Sigmoid colon (tissue), 4 donors: ENCODE results near the gene PCDHA8.

Source experiments
- EP300 ChIP-seq, 4 donors: sonication (generic); formaldehyde crosslinking; IDR thresholded peaks; one replicate each; pipeline ENCODE4 v1.6.1; 2017; ENCODE audit warnings: antibody characterized with exemption in 4 of 4
- POLR2A ChIP-seq, 2 donors: fragments of 450-650 bp; IDR thresholded peaks; one replicate each; pipeline ENCODE4 v1.6.1; 2016; ENCODE audit warnings: antibody characterized with exemption in 2 of 2, mild to moderate bottlenecking in 2 of 2, moderate library complexity in 2 of 2
- TF ChIP-seq, protein P1 (sequence below), 4 experiments: fragments of 450-650 bp in 3 of 4; fragments of 200-600 bp in 1 of 4; IDR thresholded peaks; one replicate each; pipeline ENCODE4 v1.5.1; 2016 to 2019; ENCODE audit warnings: antibody characterized with exemption in 4 of 4, mild to moderate bottlenecking in 3 of 4, moderate library complexity in 2 of 4

DNA sequence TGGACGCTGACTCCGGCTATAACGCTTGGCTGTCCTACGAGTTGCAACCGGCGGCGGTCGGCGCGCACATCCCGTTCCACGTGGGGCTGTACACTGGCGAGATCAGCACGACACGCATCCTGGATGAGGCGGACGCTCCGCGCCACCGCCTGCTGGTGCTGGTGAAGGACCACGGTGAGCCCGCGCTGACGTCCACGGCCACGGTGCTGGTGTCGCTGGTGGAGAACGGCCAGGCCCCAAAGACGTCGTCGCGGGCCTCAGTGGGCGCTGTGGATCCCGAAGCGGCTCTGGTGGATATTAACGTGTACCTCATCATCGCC, 36.2 kb downstream of the PCDHA8 start:
- no peak for TF ChIP-seq POLR2A (IDR thresholded peaks at IDR 0.05)
- TF ChIP-seq, protein P1, sequence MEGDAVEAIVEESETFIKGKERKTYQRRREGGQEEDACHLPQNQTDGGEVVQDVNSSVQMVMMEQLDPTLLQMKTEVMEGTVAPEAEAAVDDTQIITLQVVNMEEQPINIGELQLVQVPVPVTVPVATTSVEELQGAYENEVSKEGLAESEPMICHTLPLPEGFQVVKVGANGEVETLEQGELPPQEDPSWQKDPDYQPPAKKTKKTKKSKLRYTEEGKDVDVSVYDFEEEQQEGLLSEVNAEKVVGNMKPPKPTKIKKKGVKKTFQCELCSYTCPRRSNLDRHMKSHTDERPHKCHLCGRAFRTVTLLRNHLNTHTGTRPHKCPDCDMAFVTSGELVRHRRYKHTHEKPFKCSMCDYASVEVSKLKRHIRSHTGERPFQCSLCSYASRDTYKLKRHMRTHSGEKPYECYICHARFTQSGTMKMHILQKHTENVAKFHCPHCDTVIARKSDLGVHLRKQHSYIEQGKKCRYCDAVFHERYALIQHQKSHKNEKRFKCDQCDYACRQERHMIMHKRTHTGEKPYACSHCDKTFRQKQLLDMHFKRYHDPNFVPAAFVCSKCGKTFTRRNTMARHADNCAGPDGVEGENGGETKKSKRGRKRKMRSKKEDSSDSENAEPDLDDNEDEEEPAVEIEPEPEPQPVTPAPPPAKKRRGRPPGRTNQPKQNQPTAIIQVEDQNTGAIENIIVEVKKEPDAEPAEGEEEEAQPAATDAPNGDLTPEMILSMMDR (IDR thresholded peaks at IDR 0.05), result no peak
- TF ChIP-seq EP300 (IDR thresholded peaks at IDR 0.05), result no peak
